ENCODE measurements around the gene JADE3.

JADE3 gene
- total RNA-seq, result 0.26 to 0.39 (median 0.35) reads per million in 3 donors

DNA sequence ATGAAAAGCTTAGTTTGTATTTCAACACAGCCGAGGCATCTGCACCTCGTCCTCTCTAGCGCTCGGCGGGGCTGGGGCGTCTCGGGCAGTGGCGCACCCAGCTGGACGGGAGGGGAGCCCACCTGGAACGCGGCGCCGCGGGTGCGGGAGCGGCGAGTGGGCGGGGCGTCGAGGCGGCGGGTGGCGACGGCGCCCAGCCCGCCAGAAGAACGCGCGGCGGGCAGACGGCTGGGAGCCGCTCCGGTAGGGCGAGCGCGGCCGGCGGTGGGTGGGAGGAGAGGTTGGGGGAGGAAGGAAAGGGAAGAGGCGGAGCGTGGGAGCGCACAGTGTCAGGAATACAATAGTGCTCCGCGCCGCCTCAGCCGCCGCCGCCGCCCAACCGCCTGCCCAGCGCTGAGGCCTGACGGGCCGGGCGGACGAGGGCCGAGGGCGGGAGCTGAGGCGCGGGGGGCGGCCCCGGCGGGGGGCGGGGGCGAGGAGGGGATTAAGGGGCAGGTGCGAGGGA, at the start of gene JADE3:
Gene JADE3, plus strand, starts transcription at position 324 of the 505 bp plus-strand sequence. CDS start 72,474 bp downstream, outside the sequence.
- H3K9me3 ChIP-seq (ENCODE audit: control insufficient read depth, low read length), result no peaks in the 10 kb centered on the region
- peak; percentile 3 to 20 (median 4) for DNase-seq
- no peak within 1 kb of the TSS for H3K27ac ChIP-seq (ENCODE audit: insufficient read depth, low read length, poor library complexity, severe bottlenecking)
- H3K36me3 ChIP-seq (ENCODE audit: control insufficient read depth, insufficient read depth, low read length), result no peaks in the 10 kb centered on the region
- H3K4me1 ChIP-seq (ENCODE audit: control insufficient read depth, insufficient read depth, low read length, poor library complexity, severe bottlenecking), result peaks cover 5% of the 10 kb centered on the region
- peaks cover 5% of the 10 kb centered on the region for H3K27me3 ChIP-seq (replicated peaks; ENCODE audit: control insufficient read depth, insufficient read depth, low read length, poor library complexity, severe bottlenecking)
- H3K4me3 ChIP-seq (ENCODE audit: insufficient read depth, low read depth, low read length, poor library complexity, severe bottlenecking), result peak within 1 kb of the TSS; percentile 58

DNA sequence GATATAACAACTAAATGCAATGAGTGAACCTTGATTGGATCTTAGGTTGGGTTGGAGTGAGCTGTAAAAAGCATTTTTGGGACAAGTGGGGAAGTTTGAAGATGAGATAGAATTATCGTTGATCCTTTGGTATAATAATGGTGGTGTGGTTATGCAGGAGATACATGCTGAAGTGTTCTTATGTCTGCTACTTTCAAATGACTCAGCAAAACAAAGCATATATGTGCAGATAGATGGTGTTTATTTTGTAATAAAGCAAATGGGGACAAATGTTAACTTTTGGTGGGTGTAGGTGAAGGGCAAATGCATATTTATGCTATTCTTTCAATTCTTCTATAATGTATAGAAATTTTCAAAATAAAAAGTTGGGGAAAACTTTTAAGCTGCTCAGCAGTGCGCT, 49.1 kb upstream of the JADE3 start:
- Histone ChIP-seq H3K4me1 (ENCODE audit: control insufficient read depth, insufficient read depth, low read length, poor library complexity, severe bottlenecking) (no peaks in the 10 kb centered on the region), H3K27ac (ENCODE audit: insufficient read depth, low read length, poor library complexity, severe bottlenecking) (no peak overlapping the region), H3K36me3 (ENCODE audit: control insufficient read depth, insufficient read depth, low read length) (no peaks in the 10 kb centered on the region), H3K4me3 (ENCODE audit: insufficient read depth, low read depth, low read length, poor library complexity, severe bottlenecking) (no peak overlapping the region), H3K9me3 (ENCODE audit: control insufficient read depth, low read length) (no peaks in the 10 kb centered on the region), H3K27me3 (replicated peaks; ENCODE audit: control insufficient read depth, insufficient read depth, low read length, poor library complexity, severe bottlenecking) (no peaks in the 10 kb centered on the region)
- no peak for DNase-seq

DNA sequence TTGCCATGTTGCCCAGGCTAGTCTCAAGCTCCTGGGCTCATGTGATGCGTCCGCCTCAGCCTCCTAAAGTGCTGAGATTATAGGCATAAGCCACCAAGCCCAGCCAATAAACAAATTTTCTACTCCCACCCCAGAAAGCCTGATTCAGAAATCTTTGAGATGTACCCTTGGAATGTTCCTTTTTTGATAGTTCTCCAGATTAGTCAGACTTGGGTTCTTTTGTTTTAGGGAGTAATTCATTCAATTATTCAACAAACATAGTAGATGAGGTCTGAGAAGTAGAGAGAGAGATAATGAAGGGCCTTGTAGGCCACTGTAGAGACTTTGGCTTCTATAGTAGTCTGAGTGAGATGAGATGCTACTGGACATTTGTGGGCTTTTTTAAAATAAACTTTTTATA, 47.6 kb upstream of the JADE3 start:
- no peaks in the 10 kb centered on the region for H3K27me3 ChIP-seq (replicated peaks; ENCODE audit: control insufficient read depth, insufficient read depth, low read length, poor library complexity, severe bottlenecking)
- no peak for DNase-seq
- H3K36me3 ChIP-seq (ENCODE audit: control insufficient read depth, insufficient read depth, low read length), result no peaks in the 10 kb centered on the region
- no peaks in the 10 kb centered on the region for H3K9me3 ChIP-seq (ENCODE audit: control insufficient read depth, low read length)
- no peaks in the 10 kb centered on the region for H3K4me1 ChIP-seq (ENCODE audit: control insufficient read depth, insufficient read depth, low read length, poor library complexity, severe bottlenecking)
- no peak overlapping the region for H3K4me3 ChIP-seq (ENCODE audit: insufficient read depth, low read depth, low read length, poor library complexity, severe bottlenecking)
- H3K27ac ChIP-seq (ENCODE audit: insufficient read depth, low read length, poor library complexity, severe bottlenecking), result no peak overlapping the region

DNA sequence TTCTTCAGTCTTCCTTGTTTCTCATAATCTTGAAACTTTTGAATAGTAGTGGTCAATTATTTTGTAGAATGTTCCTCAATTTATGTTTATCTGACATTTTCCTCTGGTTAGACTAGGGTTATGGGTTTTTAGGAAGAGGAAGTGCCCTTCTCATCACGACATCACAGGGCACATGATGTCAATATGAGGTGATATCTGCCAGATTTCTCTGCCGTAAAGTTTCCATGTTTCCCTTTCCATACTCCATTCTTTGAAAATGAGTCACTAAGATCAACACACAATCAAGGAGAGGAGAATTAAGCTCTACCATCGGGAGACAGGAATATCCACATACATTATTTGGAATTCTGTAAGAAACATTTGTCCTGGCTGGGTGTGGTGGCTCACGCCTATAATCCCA, 46.9 kb upstream of the JADE3 start:
- H3K4me3 ChIP-seq (ENCODE audit: insufficient read depth, low read depth, low read length, poor library complexity, severe bottlenecking), result no peak overlapping the region
- H3K9me3 ChIP-seq (ENCODE audit: control insufficient read depth, low read length), result no peaks in the 10 kb centered on the region
- no peaks in the 10 kb centered on the region for H3K27me3 ChIP-seq (replicated peaks; ENCODE audit: control insufficient read depth, insufficient read depth, low read length, poor library complexity, severe bottlenecking)
- no peak for DNase-seq
- H3K36me3 ChIP-seq (ENCODE audit: control insufficient read depth, insufficient read depth, low read length), result no peaks in the 10 kb centered on the region
- no peaks in the 10 kb centered on the region for H3K4me1 ChIP-seq (ENCODE audit: control insufficient read depth, insufficient read depth, low read length, poor library complexity, severe bottlenecking)
- H3K27ac ChIP-seq (ENCODE audit: insufficient read depth, low read length, poor library complexity, severe bottlenecking), result no peak overlapping the region

GRCh38 chrX:46866726-46867125, 45.5 kb upstream of the JADE3 start:
- no peak overlapping the region for H3K4me3 ChIP-seq (ENCODE audit: insufficient read depth, low read depth, low read length, poor library complexity, severe bottlenecking)
- no peak for DNase-seq
- no peaks in the 10 kb centered on the region for H3K27me3 ChIP-seq (replicated peaks; ENCODE audit: control insufficient read depth, insufficient read depth, low read length, poor library complexity, severe bottlenecking)
- no peak overlapping the region for H3K27ac ChIP-seq (ENCODE audit: insufficient read depth, low read length, poor library complexity, severe bottlenecking)
- H3K9me3 ChIP-seq (ENCODE audit: control insufficient read depth, low read length), result no peaks in the 10 kb centered on the region
- no peaks in the 10 kb centered on the region for H3K4me1 ChIP-seq (ENCODE audit: control insufficient read depth, insufficient read depth, low read length, poor library complexity, severe bottlenecking)
- no peaks in the 10 kb centered on the region for H3K36me3 ChIP-seq (ENCODE audit: control insufficient read depth, insufficient read depth, low read length)

- H3K27ac ChIP-seq (ENCODE audit: insufficient read depth, low read length, poor library complexity, severe bottlenecking), result no peak overlapping the region
- no peak overlapping the region for H3K4me3 ChIP-seq (ENCODE audit: insufficient read depth, low read depth, low read length, poor library complexity, severe bottlenecking)
- no peak for DNase-seq
- H3K36me3 ChIP-seq (ENCODE audit: control insufficient read depth, insufficient read depth, low read length), result no peaks in the 10 kb centered on the region
- no peaks in the 10 kb centered on the region for H3K4me1 ChIP-seq (ENCODE audit: control insufficient read depth, insufficient read depth, low read length, poor library complexity, severe bottlenecking)
- H3K9me3 ChIP-seq (ENCODE audit: control insufficient read depth, low read length), result no peaks in the 10 kb centered on the region
- no peaks in the 10 kb centered on the region for H3K27me3 ChIP-seq (replicated peaks; ENCODE audit: control insufficient read depth, insufficient read depth, low read length, poor library complexity, severe bottlenecking)
Observed at GRCh38 chrX:46873746-46874145, 38.5 kb upstream of the JADE3 start.

GRCh38 chrX:46876901-46877300, 35.3 kb upstream of the JADE3 start:
- Histone ChIP-seq H3K4me3 (ENCODE audit: insufficient read depth, low read depth, low read length, poor library complexity, severe bottlenecking) (no peak overlapping the region), H3K4me1 (ENCODE audit: control insufficient read depth, insufficient read depth, low read length, poor library complexity, severe bottlenecking) (no peaks in the 10 kb centered on the region), H3K36me3 (ENCODE audit: control insufficient read depth, insufficient read depth, low read length) (no peaks in the 10 kb centered on the region), H3K9me3 (ENCODE audit: control insufficient read depth, low read length) (no peaks in the 10 kb centered on the region), H3K27me3 (replicated peaks; ENCODE audit: control insufficient read depth, insufficient read depth, low read length, poor library complexity, severe bottlenecking) (no peaks in the 10 kb centered on the region), H3K27ac (ENCODE audit: insufficient read depth, low read length, poor library complexity, severe bottlenecking) (no peak overlapping the region)
- DNase-seq, result no peak

GRCh38 chrX:46882266-46882665, 30.0 kb upstream of the JADE3 start:
- Histone ChIP-seq H3K36me3 (ENCODE audit: control insufficient read depth, insufficient read depth, low read length) (no peaks in the 10 kb centered on the region), H3K4me1 (ENCODE audit: control insufficient read depth, insufficient read depth, low read length, poor library complexity, severe bottlenecking) (no peaks in the 10 kb centered on the region), H3K27me3 (replicated peaks; ENCODE audit: control insufficient read depth, insufficient read depth, low read length, poor library complexity, severe bottlenecking) (no peaks in the 10 kb centered on the region), H3K4me3 (ENCODE audit: insufficient read depth, low read depth, low read length, poor library complexity, severe bottlenecking) (no peak overlapping the region), H3K9me3 (ENCODE audit: control insufficient read depth, low read length) (no peaks in the 10 kb centered on the region), H3K27ac (ENCODE audit: insufficient read depth, low read length, poor library complexity, severe bottlenecking) (no peak overlapping the region)
- DNase-seq, result no peak

GRCh38 chrX:46884799-46885198, 27.4 kb upstream of the JADE3 start:
- no peak overlapping the region for H3K27ac ChIP-seq (ENCODE audit: insufficient read depth, low read length, poor library complexity, severe bottlenecking)
- no peak overlapping the region for H3K4me3 ChIP-seq (ENCODE audit: insufficient read depth, low read depth, low read length, poor library complexity, severe bottlenecking)
- DNase-seq, result no peak

DNA sequence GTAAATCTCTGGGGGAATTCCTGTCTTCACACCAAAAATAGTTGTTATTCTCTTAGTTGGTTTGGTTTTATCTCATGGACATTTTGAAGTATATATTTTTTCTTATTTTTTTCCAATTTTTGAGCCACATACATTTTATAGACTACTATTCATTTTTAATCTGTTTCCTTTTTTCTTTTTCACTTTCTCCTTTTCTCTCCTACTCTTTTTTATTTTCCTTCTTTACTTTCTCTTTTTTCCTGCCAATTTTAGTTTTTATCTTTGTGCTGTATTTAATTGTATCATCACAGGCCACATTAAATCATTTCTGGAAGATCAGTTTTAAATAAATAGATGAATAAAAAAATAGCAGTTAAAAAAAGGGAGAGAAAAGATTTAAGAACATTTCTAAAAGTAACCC, 14.0 kb upstream of the JADE3 start:
- DNase-seq, result no peak
- Histone ChIP-seq H3K27me3 (replicated peaks; ENCODE audit: control insufficient read depth, insufficient read depth, low read length, poor library complexity, severe bottlenecking) (no peaks in the 10 kb centered on the region), H3K9me3 (ENCODE audit: control insufficient read depth, low read length) (no peaks in the 10 kb centered on the region), H3K27ac (ENCODE audit: insufficient read depth, low read length, poor library complexity, severe bottlenecking) (no peak overlapping the region), H3K4me3 (ENCODE audit: insufficient read depth, low read depth, low read length, poor library complexity, severe bottlenecking) (no peak overlapping the region), H3K36me3 (ENCODE audit: control insufficient read depth, insufficient read depth, low read length) (no peaks in the 10 kb centered on the region), H3K4me1 (ENCODE audit: control insufficient read depth, insufficient read depth, low read length, poor library complexity, severe bottlenecking) (no peaks in the 10 kb centered on the region)

More at GRCh38 chrX:46884799-46885198, 27.4 kb upstream of the JADE3 start:
- H3K36me3 ChIP-seq (ENCODE audit: control insufficient read depth, insufficient read depth, low read length), result no peaks in the 10 kb centered on the region
- H3K27me3 ChIP-seq (replicated peaks; ENCODE audit: control insufficient read depth, insufficient read depth, low read length, poor library complexity, severe bottlenecking), result no peaks in the 10 kb centered on the region
- no peaks in the 10 kb centered on the region for H3K9me3 ChIP-seq (ENCODE audit: control insufficient read depth, low read length)
- H3K4me1 ChIP-seq (ENCODE audit: control insufficient read depth, insufficient read depth, low read length, poor library complexity, severe bottlenecking), result no peaks in the 10 kb centered on the region

All from effector memory CD4-positive, alpha-beta T cell (primary cell).